ENCODE results near the gene B3GNT3.
A peak's percentile ranks its signal among the peaks of the same experiment; 100 is the strongest.

The B3GNT3 gene

DNA sequence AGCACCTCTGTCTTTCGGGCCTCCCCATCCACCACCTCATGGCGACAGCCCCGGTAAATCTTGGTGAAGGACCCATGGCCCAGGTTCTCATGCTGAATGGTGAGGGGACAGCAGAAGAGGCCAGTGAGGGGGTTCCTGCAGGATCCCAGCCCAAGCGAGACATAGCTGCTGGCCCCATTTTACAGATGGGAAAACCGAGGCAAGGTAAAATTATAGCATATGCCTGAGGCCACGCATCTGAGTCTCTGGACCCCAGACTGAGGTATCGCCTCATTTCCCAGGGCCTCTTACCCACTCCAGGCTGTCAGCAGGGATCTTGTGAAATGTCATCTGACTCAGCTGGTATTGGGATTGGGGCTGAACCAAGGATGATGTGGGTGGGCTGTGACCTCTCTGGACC lies 43.0 kb downstream of the B3GNT3 start:
- DNase-seq, result no peak

DNA sequence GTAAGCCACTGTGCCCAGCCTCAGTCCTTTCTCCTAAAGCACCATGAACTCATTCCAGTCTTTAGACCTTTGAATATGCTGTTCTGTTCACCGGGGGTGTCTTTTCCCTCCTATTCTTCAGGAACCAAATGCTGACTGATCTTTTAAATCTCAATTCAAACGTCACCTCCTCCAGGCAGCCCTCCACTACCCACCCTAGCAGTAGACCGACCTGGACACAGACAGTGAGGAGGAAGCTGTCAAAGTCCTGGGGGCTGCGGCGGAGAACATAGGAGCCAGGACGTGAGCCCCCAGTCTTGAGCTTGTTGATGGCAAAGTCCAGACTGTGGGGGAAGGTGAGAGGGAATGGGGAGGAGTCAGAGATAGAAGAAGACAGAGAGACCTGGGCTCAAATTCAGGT lies 45.1 kb downstream of the B3GNT3 start:
- no peak for DNase-seq

DNA sequence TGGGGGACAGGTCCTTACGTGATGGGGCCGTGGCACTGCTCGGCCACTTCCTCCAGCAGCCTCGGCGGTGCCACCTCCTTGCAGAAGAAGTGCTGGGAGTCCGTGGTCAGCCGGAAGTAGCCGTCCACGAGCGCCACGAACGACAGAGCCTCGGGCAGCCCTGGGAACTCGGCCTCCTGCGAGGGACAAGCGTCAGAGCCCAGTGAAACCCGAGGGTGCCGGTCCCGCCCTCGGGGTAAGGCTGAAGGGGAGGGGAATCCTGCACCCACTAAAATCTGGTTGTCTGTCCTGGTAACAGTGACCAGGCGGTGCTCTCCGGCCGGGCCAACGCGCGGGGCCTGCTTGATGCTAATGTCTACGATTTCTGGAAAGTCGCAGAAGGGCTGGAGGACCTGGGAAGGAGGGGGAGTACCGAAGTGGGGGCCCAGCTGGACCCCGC lies 46.5 kb downstream of the B3GNT3 start:
- DNase-seq, result no peak

DNA sequence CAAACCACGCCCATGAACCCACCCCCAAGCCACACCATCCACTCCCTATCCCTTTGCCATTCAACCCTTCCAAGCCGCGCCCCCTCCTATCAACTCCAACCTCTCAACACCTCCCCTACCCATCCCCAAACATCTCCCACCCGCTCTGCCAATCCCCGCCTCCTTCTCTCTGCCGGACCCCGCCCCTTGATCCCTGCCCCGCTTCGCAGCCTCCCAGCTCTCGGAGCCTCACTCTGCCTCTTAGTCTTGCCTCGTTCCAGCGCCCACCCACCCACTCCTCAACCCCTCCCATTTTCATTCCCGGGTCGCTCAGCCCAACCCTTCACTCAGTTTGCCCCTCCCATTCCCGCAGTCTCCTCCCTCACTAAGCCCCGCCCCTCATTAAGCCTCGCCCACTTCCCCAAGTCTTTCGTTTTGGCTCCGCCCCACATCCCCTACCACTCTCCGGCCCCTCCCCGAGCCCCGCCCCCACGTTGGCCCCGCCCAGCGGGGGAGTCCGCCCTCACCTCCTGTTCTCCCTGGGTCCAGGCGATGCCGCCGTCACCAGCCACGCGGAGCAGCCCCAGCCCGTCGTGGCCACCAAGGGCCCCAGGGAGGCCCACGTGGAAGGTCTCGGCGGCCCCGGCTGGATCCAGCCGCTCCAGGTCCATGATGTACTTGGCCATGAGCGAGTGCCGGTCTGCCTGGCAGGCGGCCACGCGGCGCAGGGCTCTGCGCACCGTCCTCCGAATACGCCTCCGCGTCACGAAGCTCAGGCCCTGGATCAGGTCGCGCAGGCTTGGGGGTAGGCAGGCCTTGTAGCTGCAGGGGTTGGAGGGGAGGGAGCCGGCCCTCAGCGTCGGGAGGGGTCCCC lies 47.1 kb downstream of the B3GNT3 start:
- peak; percentile 74 for DNase-seq

DNA sequence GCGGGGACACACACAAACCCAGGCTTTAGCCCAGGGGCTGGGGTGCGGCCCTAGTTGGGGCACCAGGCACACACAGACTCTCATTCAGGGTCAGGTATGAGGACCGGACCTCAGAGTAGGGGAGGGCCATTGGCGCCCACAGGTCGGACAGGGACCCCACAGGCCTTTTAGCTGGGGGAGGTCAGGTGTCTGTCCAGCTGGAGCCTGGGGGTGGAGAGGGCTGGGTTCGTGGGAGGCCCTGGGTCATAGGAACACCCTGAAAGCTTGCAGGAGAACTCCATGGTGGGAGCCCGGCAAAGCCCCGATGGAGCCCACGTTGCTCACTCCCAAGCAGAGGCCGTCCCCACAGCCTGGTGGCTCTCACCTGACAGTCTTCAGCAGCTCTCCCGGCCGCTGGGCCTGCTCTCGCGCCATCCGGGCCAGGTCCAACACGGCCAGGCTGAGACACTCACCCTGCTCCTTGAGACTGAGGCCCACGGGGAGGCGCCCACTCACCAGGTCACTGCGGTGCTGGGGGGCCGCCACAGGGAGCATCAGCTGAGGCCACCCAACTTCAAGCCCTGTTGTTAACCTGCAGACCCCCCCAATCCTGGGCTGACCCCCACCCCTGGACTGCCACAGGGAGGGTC lies 47.8 kb downstream of the B3GNT3 start:
- no peak for DNase-seq

DNA sequence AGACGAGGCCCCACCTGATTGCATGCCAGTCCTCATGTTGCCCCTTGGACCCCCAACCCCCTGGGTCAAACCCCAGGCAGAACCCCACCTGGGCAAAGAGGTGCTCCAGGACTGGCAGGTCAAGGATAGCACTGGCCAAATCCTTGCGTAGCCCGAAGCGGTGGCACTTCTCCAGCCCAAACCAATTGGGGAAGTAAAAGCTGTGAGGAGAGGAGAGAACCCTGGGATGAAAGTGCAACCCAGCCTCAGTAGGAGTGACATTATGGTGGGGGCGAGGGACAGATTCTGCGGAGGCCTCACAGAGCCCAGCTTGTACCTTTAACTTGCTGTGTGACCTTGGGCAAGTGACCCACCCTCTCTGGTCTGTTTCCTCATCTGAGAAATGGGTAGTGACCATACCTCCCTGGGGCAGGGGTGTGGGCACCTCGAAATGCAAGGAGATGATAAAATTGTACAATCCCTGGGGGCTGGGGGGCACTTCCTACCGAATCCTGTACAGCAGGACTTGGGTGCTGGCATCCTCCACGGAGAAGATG lies 48.4 kb downstream of the B3GNT3 start:
- DNase-seq, result no peak

DNA sequence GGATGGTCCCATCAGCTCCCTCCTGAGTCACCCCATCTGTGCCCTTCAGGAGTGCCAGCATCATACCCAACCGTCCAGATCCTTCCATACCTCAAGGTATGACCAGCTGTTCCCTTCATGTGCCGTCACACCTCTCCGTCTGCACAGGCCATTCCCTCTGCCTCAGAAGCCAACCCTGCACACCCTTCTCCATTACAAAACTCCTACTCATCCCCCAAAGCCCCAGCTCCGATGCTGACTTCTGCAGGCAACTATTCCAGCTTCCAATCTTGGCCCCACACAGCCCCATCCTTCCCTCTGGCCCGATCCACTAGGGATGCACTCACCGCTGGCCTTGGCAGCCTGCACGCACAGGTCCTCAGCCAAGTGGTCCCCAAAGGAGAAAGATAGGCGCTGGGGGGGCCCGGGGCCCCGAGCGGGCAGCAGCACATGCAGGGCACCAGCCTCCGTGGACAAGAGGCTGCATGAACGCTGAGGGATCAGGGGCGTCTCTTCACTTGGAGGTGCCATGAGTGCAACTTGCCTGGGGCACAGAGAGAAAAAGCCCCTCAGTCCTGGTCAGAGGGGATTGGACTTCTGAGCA lies 49.1 kb downstream of the B3GNT3 start:
- DNase-seq, result no peak

DNA sequence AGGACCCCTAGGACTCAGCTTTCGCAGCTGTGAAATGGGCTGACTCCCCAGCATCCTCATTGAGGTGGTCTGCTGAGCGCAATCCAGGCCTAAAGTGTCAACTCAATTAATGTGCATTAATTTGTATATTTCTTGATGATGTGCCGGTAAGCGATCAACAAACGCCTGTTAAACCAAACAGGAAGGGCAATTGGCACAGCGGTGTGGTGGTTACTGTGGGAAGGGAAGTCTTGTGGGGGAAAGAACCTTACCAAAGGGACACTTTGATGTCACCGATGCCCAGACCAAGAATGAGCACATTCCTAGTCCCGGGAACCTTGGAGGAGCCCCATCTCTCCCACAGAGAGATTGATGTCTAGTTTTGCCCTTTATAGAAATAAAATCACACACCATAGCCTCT lies 51.2 kb downstream of the B3GNT3 start:
- DNase-seq, result no peak

DNA sequence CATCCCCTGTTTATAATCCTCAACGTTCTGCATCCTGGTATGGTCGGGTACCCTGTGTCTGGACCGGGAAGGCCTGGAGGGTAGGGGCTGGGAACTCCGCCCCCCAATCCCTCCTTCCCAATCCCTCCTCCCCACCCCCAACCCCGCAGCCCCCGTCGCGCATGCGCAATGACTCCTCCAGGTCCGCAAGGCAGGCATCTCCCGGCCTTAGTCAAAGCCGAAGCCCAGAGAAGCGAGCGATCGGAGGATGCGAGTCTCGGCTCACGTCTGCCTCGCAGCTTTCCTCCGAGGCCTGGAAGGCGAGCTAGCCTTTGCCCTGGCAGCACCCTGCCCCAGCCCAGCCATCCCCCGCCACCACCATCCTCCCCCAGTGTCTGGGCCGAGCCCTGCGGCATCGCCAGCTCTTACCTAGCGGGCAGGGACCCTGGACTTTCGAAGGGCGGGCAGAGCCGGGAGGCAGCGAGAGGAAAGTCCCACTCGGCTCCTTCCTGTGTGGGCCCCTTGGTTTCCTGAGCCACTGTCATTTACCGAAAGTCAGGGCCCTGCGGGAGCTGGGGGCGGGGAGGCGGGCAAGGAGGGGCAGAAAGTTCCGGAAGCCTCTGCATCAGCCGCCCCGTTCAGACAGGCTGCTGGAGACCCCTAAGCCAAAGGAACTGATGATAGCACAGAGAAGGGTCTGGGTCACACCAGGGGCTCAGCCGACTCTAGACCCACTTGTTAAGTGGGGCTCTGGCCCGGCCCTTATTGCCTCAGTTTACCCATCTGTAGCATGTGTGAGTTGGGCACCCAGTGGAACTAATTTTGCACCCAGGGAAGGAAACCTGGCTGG lies 52.8 kb downstream of the B3GNT3 start, which contains the start of gene JAK3:
Gene JAK3 (minus strand): TSS at position 445 of the 829 bp plus-strand sequence. CDS start 3,565 bp downstream, outside the sequence.
- DNase-seq, result no peak

DNA sequence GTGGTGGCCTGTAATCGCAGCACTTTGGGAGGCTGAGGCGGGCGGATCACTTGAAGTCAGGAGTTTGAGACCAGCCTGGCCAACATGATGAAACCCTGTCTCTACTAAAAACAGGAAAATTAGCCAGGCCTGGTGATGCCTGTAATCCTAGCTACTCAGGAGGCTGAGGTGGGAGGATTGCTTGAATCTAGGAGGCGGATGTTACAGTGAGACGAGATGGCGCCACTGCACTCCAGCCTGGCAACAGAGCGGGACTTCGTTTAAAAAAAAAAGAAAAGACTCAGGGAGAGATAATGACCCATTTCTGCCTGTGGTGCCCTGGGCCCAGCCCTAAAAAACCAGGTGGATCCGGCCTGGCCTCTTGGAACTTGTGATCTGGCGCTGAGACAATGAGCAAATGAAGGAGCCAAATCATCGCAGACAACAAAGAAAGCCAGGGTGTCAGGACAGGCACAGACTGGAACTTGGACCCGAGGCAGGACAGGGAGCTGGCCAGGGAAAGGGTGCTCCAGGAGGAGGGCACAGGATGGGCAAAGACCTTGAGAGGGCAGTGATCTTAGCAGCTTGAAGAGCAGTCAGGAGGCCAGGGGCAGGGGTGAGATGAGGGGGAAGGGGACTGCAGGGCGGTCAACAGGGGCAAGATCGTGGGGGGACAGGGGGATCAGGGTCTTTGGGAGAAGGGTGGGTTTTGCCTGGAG lies 53.8 kb downstream of the B3GNT3 start:
- no peak for DNase-seq

DNA sequence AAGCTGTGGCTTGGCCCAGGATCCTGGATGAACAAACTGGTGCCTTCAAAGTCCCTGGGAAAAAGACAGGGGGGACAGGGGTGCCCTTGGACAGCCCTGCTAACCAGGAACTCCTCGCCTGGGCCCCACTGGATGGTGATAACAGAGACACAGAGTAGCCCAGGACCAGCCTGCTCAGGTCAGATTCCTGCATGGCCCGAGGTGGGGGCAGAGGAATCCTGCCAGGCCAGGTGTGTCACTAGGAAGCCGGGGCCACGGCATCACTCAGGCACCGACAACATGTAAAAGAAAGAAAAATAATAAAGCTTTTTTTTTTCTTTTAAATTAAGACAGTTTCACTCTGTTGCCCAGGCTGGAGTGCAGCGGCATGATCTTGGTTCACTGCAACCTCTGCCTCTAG lies 59.1 kb downstream of the B3GNT3 start:
- no peak for DNase-seq

DNA sequence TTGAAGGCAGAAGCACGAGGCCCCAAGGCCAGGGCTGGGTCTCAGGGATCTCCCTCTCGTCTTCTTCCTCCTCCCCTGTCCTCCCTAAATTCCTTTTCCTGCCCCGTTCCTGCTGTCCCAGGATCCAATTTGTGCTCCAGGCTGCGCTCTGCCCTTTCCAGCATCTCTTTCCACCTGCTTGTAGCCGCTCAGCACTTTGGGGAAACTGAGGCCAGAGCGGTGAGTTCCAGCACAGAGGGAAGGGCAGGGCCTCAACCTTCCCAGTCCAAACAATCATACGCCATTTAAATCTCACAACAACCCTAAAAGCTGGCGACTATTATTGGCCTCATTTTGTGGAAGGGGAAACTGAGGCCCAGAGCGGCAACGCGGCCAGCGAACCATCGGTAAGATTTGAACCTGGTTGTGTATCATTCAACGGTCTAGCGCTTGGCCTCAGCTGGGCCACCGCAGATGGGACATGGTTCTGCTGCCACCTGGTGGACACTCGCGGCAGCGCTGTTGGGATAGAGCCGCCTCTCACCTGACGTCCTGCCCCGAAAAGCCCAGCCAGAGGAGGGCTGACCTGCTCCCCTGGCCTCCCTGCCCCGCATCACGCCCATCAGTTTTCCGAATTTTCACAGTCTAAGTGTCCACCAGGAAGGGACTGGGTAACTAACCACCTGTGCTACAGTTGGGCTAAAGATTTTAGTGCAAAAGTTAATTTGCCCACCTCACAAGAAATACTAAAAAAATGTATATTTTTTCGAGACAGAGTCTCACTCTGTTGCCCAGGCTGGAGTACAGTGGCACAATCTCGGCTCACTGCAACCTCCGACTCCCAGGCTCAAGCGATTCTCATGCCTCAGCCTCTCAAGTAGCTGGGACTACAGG lies 60.6 kb downstream of the B3GNT3 start:
- peak; percentile 18 for DNase-seq

DNA sequence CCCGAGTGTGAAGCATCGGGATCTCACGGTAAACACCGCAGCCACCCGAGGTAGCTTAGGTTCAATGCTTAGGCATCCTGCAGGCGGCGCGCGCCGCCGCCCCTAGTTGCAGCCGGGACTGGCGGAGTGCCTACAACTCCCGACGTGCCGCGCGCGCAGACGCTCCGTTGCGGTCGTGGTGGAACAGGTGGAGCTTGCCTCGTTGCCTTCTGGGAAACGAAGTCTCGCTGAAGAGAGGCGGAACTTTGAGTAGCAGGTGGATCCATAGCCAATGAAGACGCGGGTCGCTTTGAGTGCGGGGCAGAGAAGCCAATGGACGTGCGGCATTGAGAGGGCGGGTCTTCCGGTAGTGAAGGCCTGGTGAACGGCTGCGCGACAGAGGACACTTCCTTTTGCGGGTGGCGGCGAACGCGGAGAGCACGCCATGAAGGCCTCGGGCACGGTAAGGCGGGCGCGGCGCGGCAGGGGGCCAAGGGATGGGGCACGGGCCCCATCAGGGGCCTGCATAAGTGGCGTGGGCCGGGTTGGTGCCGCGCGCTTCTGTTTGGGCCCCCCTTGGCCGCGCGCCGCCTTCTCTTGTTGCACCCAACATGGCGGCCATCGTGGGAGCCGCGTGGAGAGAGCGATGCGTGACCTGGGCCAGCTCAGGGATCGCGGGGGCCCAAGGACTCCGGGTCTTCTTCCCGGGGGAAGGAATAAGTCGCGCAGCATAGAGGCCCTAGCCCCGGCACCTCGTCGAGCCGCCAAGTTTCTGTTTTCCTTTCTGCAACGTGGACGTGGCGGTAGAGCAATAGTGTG lies 64.8 kb downstream of the B3GNT3 start, which contains the start of gene RPL18A:
Gene RPL18A (plus strand): TSS at position 378 of the 798 bp plus-strand sequence. CDS start 47 bp downstream, at position 425.
- DNase-seq, result peak; percentile 97

DNA sequence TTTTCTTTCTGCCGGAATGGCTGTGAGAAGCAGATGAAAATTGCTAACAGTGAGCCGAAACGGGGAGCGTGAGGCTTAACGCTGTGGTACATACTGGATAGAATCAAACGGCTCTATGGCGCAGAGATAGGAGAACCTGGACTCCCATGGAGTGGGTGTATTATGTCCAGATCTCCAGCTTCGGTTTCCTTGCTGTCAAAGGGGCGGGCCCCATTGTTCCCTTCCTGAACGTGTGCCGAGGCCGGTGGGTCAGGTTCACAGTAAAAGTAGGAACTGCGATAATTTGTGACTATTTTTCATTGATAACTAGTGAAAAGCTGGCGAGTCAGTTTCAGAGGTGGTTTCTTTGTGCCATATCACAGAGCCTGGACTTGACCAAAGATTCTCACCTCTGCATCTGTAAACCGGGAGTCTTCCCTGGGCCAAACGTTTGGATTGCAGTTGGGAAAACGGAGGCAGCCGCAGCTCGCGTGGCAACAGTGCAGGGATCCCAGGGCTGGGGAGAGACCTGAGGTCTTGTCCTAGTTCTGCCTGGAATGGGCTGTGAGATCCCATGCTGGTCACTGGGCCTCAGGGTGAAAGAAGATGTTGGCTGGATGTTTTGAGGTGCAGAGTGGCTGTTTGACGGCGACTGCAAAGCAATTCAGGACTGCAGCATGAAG lies 65.5 kb downstream of the B3GNT3 start:
- DNase-seq, result no peak

DNA sequence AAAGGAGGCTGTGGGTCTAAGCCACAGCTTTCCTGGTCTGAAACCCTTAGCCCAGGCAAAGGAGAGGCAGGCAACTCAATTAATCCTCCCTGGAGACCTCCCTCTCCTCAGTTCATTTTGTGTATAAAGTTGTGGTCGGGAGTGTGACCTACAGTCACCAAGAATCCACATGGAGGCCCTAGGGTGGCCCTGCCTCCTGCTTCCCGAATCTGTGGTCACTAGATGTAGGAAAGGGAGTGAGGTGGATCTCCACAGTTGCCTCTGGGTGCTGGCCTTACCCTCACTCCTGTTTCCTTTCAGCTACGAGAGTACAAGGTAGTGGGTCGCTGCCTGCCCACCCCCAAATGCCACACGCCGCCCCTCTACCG lies 66.0 kb downstream of the B3GNT3 start:
- no peak for DNase-seq

DNA sequence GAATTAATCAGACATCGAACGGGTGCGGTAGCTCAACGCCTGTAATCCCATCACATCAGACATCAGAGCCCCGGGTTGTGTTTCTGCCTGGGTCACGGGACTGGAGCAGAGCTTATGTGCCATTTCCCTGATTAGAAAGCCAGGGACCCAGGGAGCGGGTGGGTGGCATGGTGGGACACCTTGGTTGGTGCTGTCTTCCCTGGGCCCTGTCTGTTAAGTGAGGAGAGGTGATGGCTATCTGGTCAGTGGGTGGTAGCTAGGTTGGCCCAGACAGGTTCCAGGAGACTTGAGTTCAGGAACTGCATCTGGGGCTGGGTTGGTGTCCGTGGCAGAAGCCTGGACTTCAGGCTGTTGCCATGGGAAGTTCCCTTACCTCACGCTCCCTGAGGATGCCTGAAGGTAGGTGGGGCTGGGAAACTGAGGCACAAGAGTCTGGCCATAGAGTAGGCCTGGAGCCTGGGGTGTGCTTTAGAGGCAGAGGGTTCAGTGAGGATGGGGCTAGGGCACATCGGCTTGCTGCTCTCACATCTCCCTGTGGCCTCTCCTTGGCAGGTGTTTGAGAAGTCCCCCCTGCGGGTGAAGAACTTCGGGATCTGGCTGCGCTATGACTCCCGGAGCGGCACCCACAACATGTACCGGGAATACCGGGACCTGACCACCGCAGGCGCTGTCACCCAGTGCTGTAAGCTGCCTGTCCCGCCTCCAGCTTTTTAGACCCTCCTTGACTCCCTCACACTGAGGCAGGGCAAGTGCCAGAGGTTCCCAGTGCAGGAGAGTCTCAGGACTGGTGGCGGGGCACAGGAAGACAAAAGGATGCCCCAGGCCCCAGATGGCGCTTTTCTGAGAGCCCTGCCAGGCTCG lies 66.8 kb downstream of the B3GNT3 start:
- no peak for DNase-seq

DNA sequence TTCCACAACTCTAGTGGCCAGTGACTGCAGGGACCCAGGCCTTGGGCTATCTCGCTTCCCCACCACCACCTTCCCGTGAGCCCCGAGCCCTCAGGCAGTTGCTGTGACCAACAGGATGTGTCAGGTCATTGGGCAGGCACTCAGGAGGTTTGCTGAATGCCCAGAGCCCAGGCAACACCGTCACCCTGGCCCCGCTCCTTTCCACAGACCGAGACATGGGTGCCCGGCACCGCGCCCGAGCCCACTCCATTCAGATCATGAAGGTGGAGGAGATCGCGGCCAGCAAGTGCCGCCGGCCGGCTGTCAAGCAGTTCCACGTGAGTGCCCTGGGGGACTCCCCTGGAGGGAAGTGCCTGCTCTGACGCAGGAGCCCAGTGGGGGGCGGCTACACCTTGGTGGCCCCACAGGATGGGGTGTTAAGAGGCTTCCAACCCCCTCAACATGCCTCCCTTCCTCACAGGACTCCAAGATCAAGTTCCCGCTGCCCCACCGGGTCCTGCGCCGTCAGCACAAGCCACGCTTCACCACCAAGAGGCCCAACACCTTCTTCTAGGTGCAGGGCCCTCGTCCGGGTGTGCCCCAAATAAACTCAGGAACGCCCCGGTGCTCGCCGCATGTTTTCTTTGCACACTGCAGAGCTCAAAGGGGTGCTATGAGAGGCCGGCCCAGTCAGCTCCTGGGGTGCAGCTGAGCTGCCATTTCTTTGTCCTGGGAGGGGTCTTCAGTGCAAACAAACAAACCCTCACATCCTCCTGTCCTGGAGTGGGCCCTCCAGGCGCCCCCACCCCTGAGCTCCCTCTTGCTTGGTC lies 68.0 kb downstream of the B3GNT3 start:
- no peak for DNase-seq

Data from SHP77 treated with DMSO at 0.1 percent for 48 hours (cell line).